ENCODE results near the gene PSKH1.

Gene PSKH1

GRCh38 chr16:67963662-67964321 lies 70.7 kb downstream of the PSKH1 start:
- Histone ChIP-seq H2AFZ (ENCODE audit: low read length) (no peak overlapping the region), H3K9ac (ENCODE audit: low read depth, low read length, poor library complexity, severe bottlenecking) (no peak overlapping the region), H3K9me2 (replicated peaks; ENCODE audit: low read depth, low read length) (no peaks in the 10 kb centered on the region), H3K9me3 (ENCODE audit: insufficient read depth, low read depth, low read length) (no peaks in the 10 kb centered on the region), H3K4me2 (ENCODE audit: low read depth, low read length, poor library complexity, severe bottlenecking) (no peak overlapping the region), H3K4me1 (ENCODE audit: insufficient read depth, low read length, poor library complexity, severe bottlenecking) (peaks cover 15% of the 10 kb centered on the region), H4K20me1 (ENCODE audit: insufficient read depth, low read length, poor library complexity, severe bottlenecking) (no peaks in the 10 kb centered on the region), H3K79me2 (ENCODE audit: insufficient read depth, low read length) (no peaks in the 10 kb centered on the region), H3K27me3 (ENCODE audit: insufficient read depth, low read length, poor library complexity, severe bottlenecking) (no peaks in the 10 kb centered on the region), H3F3A (ENCODE audit: low read depth) (no peaks in the 10 kb centered on the region), H3K36me3 (ENCODE audit: insufficient read depth, low read length) (no peaks in the 10 kb centered on the region), H3K4me3 (ENCODE audit: low read length, poor library complexity, severe bottlenecking) (no peak overlapping the region)
- TF ChIP-seq CTCF (conservative IDR thresholded peaks at IDR 0.05; ENCODE audit: low read length) (no peak), EZH2phosphoT487 (IDR thresholded peaks at IDR 0.05; ENCODE audit: borderline replicate concordance) (no peak)

- no peaks in the 10 kb centered on the region for H4K20me1 ChIP-seq (ENCODE audit: insufficient read depth, low read length, poor library complexity, severe bottlenecking)
- H3K4me2 ChIP-seq (ENCODE audit: low read depth, low read length, poor library complexity, severe bottlenecking): no peak overlapping the region
These were observed 71.5 kb downstream of the PSKH1 start for GRCh38 chr16:67964477-67965131.

GRCh38 chr16:67965668-67966548 lies 72.9 kb downstream of the PSKH1 start:
- Histone ChIP-seq H3F3A (ENCODE audit: low read depth) (no peaks in the 10 kb centered on the region), H3K4me1 (ENCODE audit: insufficient read depth, low read length, poor library complexity, severe bottlenecking) (peaks cover 18% of the 10 kb centered on the region), H3K9ac (ENCODE audit: low read depth, low read length, poor library complexity, severe bottlenecking) (peak overlapping the region; percentile 35), H3K9me2 (replicated peaks; ENCODE audit: low read depth, low read length) (no peaks in the 10 kb centered on the region), H3K4me3 (ENCODE audit: low read length, poor library complexity, severe bottlenecking) (no peak overlapping the region), H3K9me3 (ENCODE audit: insufficient read depth, low read depth, low read length) (no peaks in the 10 kb centered on the region), H3K4me2 (ENCODE audit: low read depth, low read length, poor library complexity, severe bottlenecking) (peak overlapping the region; percentile 65), H3K27me3 (ENCODE audit: insufficient read depth, low read length, poor library complexity, severe bottlenecking) (no peaks in the 10 kb centered on the region), H3K36me3 (ENCODE audit: insufficient read depth, low read length) (no peaks in the 10 kb centered on the region), H2AFZ (ENCODE audit: low read length) (no peak overlapping the region), H3K79me2 (ENCODE audit: insufficient read depth, low read length) (no peaks in the 10 kb centered on the region), H4K20me1 (ENCODE audit: insufficient read depth, low read length, poor library complexity, severe bottlenecking) (no peaks in the 10 kb centered on the region)
- no peak for TF ChIP-seq EZH2phosphoT487 (IDR thresholded peaks at IDR 0.05; ENCODE audit: borderline replicate concordance)
- TF ChIP-seq CTCF (conservative IDR thresholded peaks at IDR 0.05; ENCODE audit: low read length): no peak

More at GRCh38 chr16:67964477-67965131, 71.5 kb downstream of the PSKH1 start:
- no peak overlapping the region for H3K9ac ChIP-seq (ENCODE audit: low read depth, low read length, poor library complexity, severe bottlenecking)
- no peaks in the 10 kb centered on the region for H3F3A ChIP-seq (ENCODE audit: low read depth)
- H3K36me3 ChIP-seq (ENCODE audit: insufficient read depth, low read length): no peaks in the 10 kb centered on the region
- no peaks in the 10 kb centered on the region for H3K79me2 ChIP-seq (ENCODE audit: insufficient read depth, low read length)
- peaks cover 18% of the 10 kb centered on the region for H3K4me1 ChIP-seq (ENCODE audit: insufficient read depth, low read length, poor library complexity, severe bottlenecking)
- no peaks in the 10 kb centered on the region for H3K27me3 ChIP-seq (ENCODE audit: insufficient read depth, low read length, poor library complexity, severe bottlenecking)
- no peaks in the 10 kb centered on the region for H3K9me3 ChIP-seq (ENCODE audit: insufficient read depth, low read depth, low read length)
- H3K9me2 ChIP-seq (replicated peaks; ENCODE audit: low read depth, low read length): no peaks in the 10 kb centered on the region
- no peak overlapping the region for H3K4me3 ChIP-seq (ENCODE audit: low read length, poor library complexity, severe bottlenecking)
- no peak overlapping the region for H2AFZ ChIP-seq (ENCODE audit: low read length)
- TF ChIP-seq CTCF (conservative IDR thresholded peaks at IDR 0.05; ENCODE audit: low read length) (no peak), EZH2phosphoT487 (IDR thresholded peaks at IDR 0.05; ENCODE audit: borderline replicate concordance) (no peak)

Data from Loucy (cell line).